GM19397 (cell line): Measurements from ENCODE around the gene LGALS7B.
"Not testable (repeated sequence)": the region's sequence is repeated elsewhere in the genome, so short reads cannot be mapped to it uniquely, and the experiment has no call there.

Experiments used
- ATAC-seq: cut with Tn5 transposase; IDR thresholded peaks from one replicate; pipeline ENCODE4 v1.9.1; 2021; ENCODE audit warnings: mild to moderate bottlenecking, moderate library complexity; ENCODE audit not compliant: unreplicated experiment

Gene LGALS7B

GRCh38 chr19:38816131-38816750 is 27.2 kb downstream of the LGALS7B start:
- ATAC-seq = no peak

GRCh38 chr19:38817081-38817480 is 28.1 kb downstream of the LGALS7B start:
- ATAC-seq = no peak

GRCh38 chr19:38819231-38819920 is 30.4 kb downstream of the LGALS7B start:
- ATAC-seq = no peak

GRCh38 chr19:38821230-38821825 is 32.3 kb downstream of the LGALS7B start:
- not testable (repeated sequence) for ATAC-seq

GRCh38 chr19:38825936-38826335 is 36.9 kb downstream of the LGALS7B start:
- ATAC-seq = not testable (repeated sequence)

GRCh38 chr19:38826856-38827551 is 38.0 kb downstream of the LGALS7B start:
- no peak for ATAC-seq

GRCh38 chr19:38829203-38829602 is 40.2 kb downstream of the LGALS7B start:
- ATAC-seq = not testable (repeated sequence)

GRCh38 chr19:38830039-38830733 is 41.2 kb downstream of the LGALS7B start:
- ATAC-seq = no peak

GRCh38 chr19:38831142-38831605 is 42.2 kb downstream of the LGALS7B start:
- ATAC-seq = peak; percentile 42

GRCh38 chr19:38833092-38833425 is 44.1 kb downstream of the LGALS7B start:
- no peak for ATAC-seq

- ATAC-seq = no peak
These were observed 45.1 kb downstream of the LGALS7B start for GRCh38 chr19:38834104-38834490.

- no peak for ATAC-seq
These were observed 45.6 kb downstream of the LGALS7B start for GRCh38 chr19:38834590-38834989.

- ATAC-seq = no peak
These were observed 47.4 kb downstream of the LGALS7B start for GRCh38 chr19:38836159-38836982.

GRCh38 chr19:38836983-38837626 is 48.1 kb downstream of the LGALS7B start:
- no peak for ATAC-seq

- no peak for ATAC-seq
These were observed 48.7 kb downstream of the LGALS7B start for GRCh38 chr19:38837656-38838121.

GRCh38 chr19:38838208-38838985 is 49.4 kb downstream of the LGALS7B start:
- ATAC-seq = no peak

GRCh38 chr19:38838986-38839761 is 50.2 kb downstream of the LGALS7B start:
- no peak for ATAC-seq
